HepG2 (cell line): ENCODE results near the gene PC. TPM values are rescaled to one million over a fixed set of nuclear protein-coding genes. Genes with fewer than 3 reads are reported as not detected.

Experiments
- BRCA1 ChIP-seq: sonication (generic); formaldehyde crosslinking; IDR thresholded peaks from 2 replicates; pipeline ENCODE4 v1.4.0; 2020; ENCODE audit warnings: missing genetic modification reagents
- GABPA ChIP-seq, 2 experiments: IDR thresholded peaks; 2 replicates each; pipeline ENCODE4 v1.6.1; 2011 to 2016; ENCODE audit warnings: low read depth in 2 of 2, low read length in 1 of 2, missing biosample characterization in 1 of 2, missing genetic modification characterization in 1 of 2
- POLR2A ChIP-seq, 2 experiments: IDR thresholded peaks; 2 replicates each; pipeline ENCODE4 v1.6.1; 2011; ENCODE audit warnings: low read depth in 2 of 2, low read length in 2 of 2, mild to moderate bottlenecking in 1 of 2, moderate library complexity in 1 of 2; ENCODE audit not compliant: insufficient read depth in 1 of 2
- ZNF660 ChIP-seq: sonication (generic); formaldehyde crosslinking; IDR thresholded peaks from 2 replicates; pipeline ENCODE4 v1.5.1; 2020; ENCODE audit warnings: mild to moderate bottlenecking, low read depth, missing genetic modification reagents, borderline replicate concordance
- polyA plus RNA-seq, 8 experiments: library from polyadenylated mRNA; depleted of rRNA in 3 of 8; stranded (reverse) in 7 of 8; unstranded in 1 of 8; fragments of >200 nt; fragmentation: Illumina TruSeq in 4 of 8; extraction: Trizol in 4 of 8; gene quantifications; 2 replicates each; pipeline versions ENCODE4 v1.2.1 to v1.2.3, GENCODE V29; 2011 to 2016; ENCODE audit warnings: low read depth in 4 of 8, missing spikeins in 1 of 8, mixed read lengths in 1 of 8; ENCODE audit not compliant: insufficient read depth in 1 of 8
- total RNA-seq, 5 experiments: library from RNA; depleted of rRNA; stranded (reverse); fragments of >200 nt; fragmentation: Illumina TruSeq; extraction: Trizol; gene quantifications; 2 replicates each; pipeline ENCODE4 v1.2.3, GENCODE V29; 2016; ENCODE audit warnings: low read depth in 1 of 5
- TF ChIP-seq, protein P1 (sequence below), 2 experiments: fragments of 450-650 bp in 1 of 2; sonication (generic) in 1 of 2; formaldehyde crosslinking in 1 of 2; IDR thresholded peaks; 2 replicates each; pipeline versions ENCODE4 v1.6.1 to v1.8.0; 2016 to 2022; ENCODE audit warnings: antibody characterized with exemption in 1 of 2, mild to moderate bottlenecking in 1 of 2, missing genetic modification reagents in 1 of 2
- TF ChIP-seq, protein P2 (sequence below): sonication (generic); formaldehyde crosslinking; IDR thresholded peaks from 2 replicates; pipeline ENCODE4 v1.5.0; 2020; ENCODE audit warnings: mild to moderate bottlenecking, missing genetic modification reagents, borderline replicate concordance
- TF ChIP-seq, protein P3 (sequence below): sonication (generic); formaldehyde crosslinking; IDR thresholded peaks from 2 replicates; pipeline ENCODE4 v1.4.0; 2020; ENCODE audit warnings: missing genetic modification reagents
- TF ChIP-seq, protein P4 (sequence below): IDR thresholded peaks from 2 replicates; pipeline ENCODE4 v1.6.1; 2012; ENCODE audit warnings: low read length, improper control_type of control experiment

The PC gene
- total and polyA plus RNA-seq, 2 of the 13 experiments (the other 11 are each of a cell fraction or from before 2014, with no cell fraction given): 29.0 to 39.0 TPM

- TF ChIP-seq, protein P1, sequence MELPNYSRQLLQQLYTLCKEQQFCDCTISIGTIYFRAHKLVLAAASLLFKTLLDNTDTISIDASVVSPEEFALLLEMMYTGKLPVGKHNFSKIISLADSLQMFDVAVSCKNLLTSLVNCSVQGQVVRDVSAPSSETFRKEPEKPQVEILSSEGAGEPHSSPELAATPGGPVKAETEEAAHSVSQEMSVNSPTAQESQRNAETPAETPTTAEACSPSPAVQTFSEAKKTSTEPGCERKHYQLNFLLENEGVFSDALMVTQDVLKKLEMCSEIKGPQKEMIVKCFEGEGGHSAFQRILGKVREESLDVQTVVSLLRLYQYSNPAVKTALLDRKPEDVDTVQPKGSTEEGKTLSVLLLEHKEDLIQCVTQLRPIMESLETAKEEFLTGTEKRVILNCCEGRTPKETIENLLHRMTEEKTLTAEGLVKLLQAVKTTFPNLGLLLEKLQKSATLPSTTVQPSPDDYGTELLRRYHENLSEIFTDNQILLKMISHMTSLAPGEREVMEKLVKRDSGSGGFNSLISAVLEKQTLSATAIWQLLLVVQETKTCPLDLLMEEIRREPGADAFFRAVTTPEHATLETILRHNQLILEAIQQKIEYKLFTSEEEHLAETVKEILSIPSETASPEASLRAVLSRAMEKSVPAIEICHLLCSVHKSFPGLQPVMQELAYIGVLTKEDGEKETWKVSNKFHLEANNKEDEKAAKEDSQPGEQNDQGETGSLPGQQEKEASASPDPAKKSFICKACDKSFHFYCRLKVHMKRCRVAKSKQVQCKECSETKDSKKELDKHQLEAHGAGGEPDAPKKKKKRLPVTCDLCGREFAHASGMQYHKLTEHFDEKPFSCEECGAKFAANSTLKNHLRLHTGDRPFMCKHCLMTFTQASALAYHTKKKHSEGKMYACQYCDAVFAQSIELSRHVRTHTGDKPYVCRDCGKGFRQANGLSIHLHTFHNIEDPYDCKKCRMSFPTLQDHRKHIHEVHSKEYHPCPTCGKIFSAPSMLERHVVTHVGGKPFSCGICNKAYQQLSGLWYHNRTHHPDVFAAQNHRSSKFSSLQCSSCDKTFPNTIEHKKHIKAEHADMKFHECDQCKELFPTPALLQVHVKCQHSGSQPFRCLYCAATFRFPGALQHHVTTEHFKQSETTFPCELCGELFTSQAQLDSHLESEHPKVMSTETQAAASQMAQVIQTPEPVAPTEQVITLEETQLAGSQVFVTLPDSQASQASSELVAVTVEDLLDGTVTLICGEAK (IDR thresholded peaks at IDR 0.05): no peak
- TF ChIP-seq, protein P1 (CRISPR knock-in tag; IDR thresholded peaks at IDR 0.05): 0 out of 2 replicates have a peak, but pooled peaks have one; percentile 64
- TF ChIP-seq POLR2A (IDR thresholded peaks at IDR 0.05; ENCODE audit: insufficient read depth in 1 of 2, low read depth in 2 of 2, low read length in 2 of 2) (peak; percentile 30 to 71; a peak in 3 of 4 replicates), ZNF660 (CRISPR knock-in tag) (no peak), GABPA (IDR thresholded peaks at IDR 0.05; ENCODE audit: low read depth, low read length) (peak; percentile 21; the same call in 1 of the 2 replicates), GABPA (CRISPR knock-in tag; IDR thresholded peaks at IDR 0.05; ENCODE audit: low read depth) (peak; percentile 85), BRCA1 (CRISPR knock-in tag) (no peak)
- TF ChIP-seq, protein P2, sequence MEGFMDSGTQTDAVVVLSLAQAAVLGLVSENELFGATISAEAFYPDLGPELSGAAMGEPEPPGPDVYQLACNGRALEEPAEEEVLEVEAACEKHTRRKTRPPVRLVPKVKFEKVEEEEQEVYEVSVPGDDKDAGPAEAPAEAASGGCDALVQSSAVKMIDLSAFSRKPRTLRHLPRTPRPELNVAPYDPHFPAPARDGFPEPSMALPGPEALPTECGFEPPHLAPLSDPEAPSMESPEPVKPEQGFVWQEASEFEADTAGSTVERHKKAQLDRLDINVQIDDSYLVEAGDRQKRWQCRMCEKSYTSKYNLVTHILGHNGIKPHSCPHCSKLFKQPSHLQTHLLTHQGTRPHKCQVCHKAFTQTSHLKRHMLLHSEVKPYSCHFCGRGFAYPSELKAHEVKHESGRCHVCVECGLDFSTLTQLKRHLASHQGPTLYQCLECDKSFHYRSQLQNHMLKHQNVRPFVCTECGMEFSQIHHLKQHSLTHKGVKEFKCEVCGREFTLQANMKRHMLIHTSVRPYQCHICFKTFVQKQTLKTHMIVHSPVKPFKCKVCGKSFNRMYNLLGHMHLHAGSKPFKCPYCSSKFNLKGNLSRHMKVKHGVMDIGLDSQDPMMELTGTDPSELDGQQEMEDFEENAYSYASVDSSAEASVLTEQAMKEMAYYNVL (CRISPR knock-in tag): 0 out of 2 replicates have a peak, but pooled peaks have one; percentile 28
- TF ChIP-seq, protein P3, sequence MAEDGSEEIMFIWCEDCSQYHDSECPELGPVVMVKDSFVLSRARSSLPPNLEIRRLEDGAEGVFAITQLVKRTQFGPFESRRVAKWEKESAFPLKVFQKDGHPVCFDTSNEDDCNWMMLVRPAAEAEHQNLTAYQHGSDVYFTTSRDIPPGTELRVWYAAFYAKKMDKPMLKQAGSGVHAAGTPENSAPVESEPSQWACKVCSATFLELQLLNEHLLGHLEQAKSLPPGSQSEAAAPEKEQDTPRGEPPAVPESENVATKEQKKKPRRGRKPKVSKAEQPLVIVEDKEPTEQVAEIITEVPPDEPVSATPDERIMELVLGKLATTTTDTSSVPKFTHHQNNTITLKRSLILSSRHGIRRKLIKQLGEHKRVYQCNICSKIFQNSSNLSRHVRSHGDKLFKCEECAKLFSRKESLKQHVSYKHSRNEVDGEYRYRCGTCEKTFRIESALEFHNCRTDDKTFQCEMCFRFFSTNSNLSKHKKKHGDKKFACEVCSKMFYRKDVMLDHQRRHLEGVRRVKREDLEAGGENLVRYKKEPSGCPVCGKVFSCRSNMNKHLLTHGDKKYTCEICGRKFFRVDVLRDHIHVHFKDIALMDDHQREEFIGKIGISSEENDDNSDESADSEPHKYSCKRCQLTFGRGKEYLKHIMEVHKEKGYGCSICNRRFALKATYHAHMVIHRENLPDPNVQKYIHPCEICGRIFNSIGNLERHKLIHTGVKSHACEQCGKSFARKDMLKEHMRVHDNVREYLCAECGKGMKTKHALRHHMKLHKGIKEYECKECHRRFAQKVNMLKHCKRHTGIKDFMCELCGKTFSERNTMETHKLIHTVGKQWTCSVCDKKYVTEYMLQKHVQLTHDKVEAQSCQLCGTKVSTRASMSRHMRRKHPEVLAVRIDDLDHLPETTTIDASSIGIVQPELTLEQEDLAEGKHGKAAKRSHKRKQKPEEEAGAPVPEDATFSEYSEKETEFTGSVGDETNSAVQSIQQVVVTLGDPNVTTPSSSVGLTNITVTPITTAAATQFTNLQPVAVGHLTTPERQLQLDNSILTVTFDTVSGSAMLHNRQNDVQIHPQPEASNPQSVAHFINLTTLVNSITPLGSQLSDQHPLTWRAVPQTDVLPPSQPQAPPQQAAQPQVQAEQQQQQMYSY: no peak
- TF ChIP-seq, protein P4, sequence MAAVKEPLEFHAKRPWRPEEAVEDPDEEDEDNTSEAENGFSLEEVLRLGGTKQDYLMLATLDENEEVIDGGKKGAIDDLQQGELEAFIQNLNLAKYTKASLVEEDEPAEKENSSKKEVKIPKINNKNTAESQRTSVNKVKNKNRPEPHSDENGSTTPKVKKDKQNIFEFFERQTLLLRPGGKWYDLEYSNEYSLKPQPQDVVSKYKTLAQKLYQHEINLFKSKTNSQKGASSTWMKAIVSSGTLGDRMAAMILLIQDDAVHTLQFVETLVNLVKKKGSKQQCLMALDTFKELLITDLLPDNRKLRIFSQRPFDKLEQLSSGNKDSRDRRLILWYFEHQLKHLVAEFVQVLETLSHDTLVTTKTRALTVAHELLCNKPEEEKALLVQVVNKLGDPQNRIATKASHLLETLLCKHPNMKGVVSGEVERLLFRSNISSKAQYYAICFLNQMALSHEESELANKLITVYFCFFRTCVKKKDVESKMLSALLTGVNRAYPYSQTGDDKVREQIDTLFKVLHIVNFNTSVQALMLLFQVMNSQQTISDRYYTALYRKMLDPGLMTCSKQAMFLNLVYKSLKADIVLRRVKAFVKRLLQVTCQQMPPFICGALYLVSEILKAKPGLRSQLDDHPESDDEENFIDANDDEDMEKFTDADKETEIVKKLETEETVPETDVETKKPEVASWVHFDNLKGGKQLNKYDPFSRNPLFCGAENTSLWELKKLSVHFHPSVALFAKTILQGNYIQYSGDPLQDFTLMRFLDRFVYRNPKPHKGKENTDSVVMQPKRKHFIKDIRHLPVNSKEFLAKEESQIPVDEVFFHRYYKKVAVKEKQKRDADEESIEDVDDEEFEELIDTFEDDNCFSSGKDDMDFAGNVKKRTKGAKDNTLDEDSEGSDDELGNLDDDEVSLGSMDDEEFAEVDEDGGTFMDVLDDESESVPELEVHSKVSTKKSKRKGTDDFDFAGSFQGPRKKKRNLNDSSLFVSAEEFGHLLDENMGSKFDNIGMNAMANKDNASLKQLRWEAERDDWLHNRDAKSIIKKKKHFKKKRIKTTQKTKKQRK: no peak
Measured at GRCh38 chr11:66958232-66958955, at the start of gene PC (continued).
